Mononuclear cell (primary cell): ENCODE measurements around the gene TIMM21. TPM values are rescaled to one million over a fixed set of nuclear protein-coding genes. Genes with fewer than 3 reads are reported as not detected.
A peak's percentile ranks its signal among the peaks of the same experiment; 100 is the strongest.

Experiments used
- H3K27me3 ChIP-seq: 2 replicates; pipeline ENCODE4 v1.6.0; 2011; ENCODE audit warnings: low read length, control low read depth; ENCODE audit not compliant: insufficient read depth
- H3K4me1 ChIP-seq: 2 replicates; pipeline ENCODE4 v1.5.1; 2011; ENCODE audit warnings: mild to moderate bottlenecking, low read length, control low read depth; ENCODE audit not compliant: insufficient read depth
- H3K4me3 ChIP-seq: 2 replicates; pipeline ENCODE4 v1.5.1; 2011; ENCODE audit warnings: mild to moderate bottlenecking, low read length, moderate library complexity
- H3K9me3 ChIP-seq: 2 replicates; pipeline ENCODE4 v1.5.1; 2011; ENCODE audit warnings: low read depth, mild to moderate bottlenecking, control low read depth, low read length
- total RNA-seq: library from RNA; depleted of rRNA; stranded (reverse); fragments of >200 nt; gene quantifications from one replicate; pipeline ENCODE4 v1.2.3, GENCODE V29; 2012

TIMM21 gene
- total RNA-seq, 1 donor, result 10.0 TPM

- Histone ChIP-seq H3K4me1 (peaks cover 3% of the 10 kb centered on the region), H3K27me3 (no peaks in the 10 kb centered on the region), H3K9me3 (no peaks in the 10 kb centered on the region), H3K4me3 (no peak overlapping the region)
These were observed 10.3 kb upstream of the TIMM21 start for GRCh38 chr18:74137920-74138538.

- H3K9me3 ChIP-seq, result no peaks in the 10 kb centered on the region
- no peak overlapping the region for H3K4me3 ChIP-seq
- peaks cover 3% of the 10 kb centered on the region for H3K4me1 ChIP-seq
- H3K27me3 ChIP-seq, result no peaks in the 10 kb centered on the region
These were observed 8.9 kb upstream of the TIMM21 start for GRCh38 chr18:74139411-74139810.

- no peaks in the 10 kb centered on the region for H3K9me3 ChIP-seq
- peaks cover 3% of the 10 kb centered on the region for H3K4me1 ChIP-seq
- H3K4me3 ChIP-seq, result no peak overlapping the region
- H3K27me3 ChIP-seq, result no peaks in the 10 kb centered on the region
These were observed 8.4 kb upstream of the TIMM21 start for GRCh38 chr18:74139888-74140287.

GRCh38 chr18:74140582-74140981 lies 7.7 kb upstream of the TIMM21 start:
- H3K27me3 ChIP-seq, result no peaks in the 10 kb centered on the region

GRCh38 chr18:74141667-74142066 lies 6.7 kb upstream of the TIMM21 start:
- H3K4me3 ChIP-seq, result no peak overlapping the region
- H3K9me3 ChIP-seq, result no peaks in the 10 kb centered on the region
- no peaks in the 10 kb centered on the region for H3K27me3 ChIP-seq
- peaks cover 3% of the 10 kb centered on the region for H3K4me1 ChIP-seq

More at GRCh38 chr18:74140582-74140981, 7.7 kb upstream of the TIMM21 start:
- Histone ChIP-seq H3K4me1 (peaks cover 3% of the 10 kb centered on the region), H3K4me3 (no peak overlapping the region), H3K9me3 (no peaks in the 10 kb centered on the region)

- H3K4me1 ChIP-seq, result peaks cover 7% of the 10 kb centered on the region
- no peaks in the 10 kb centered on the region for H3K9me3 ChIP-seq
- no peaks in the 10 kb centered on the region for H3K27me3 ChIP-seq
- no peak overlapping the region for H3K4me3 ChIP-seq
These were observed 6.1 kb upstream of the TIMM21 start for GRCh38 chr18:74142252-74142651.

- H3K4me1 ChIP-seq, result peaks cover 17% of the 10 kb centered on the region
- H3K9me3 ChIP-seq, result no peaks in the 10 kb centered on the region
- no peak overlapping the region for H3K4me3 ChIP-seq
- H3K27me3 ChIP-seq, result no peaks in the 10 kb centered on the region
These were observed 1.6 kb upstream of the TIMM21 start for GRCh38 chr18:74146756-74147155.

- Histone ChIP-seq H3K4me1 (peaks cover 17% of the 10 kb centered on the region), H3K27me3 (no peaks in the 10 kb centered on the region), H3K4me3 (peak overlapping the region; percentile 96), H3K9me3 (no peaks in the 10 kb centered on the region)
These were observed 888 bp upstream of the TIMM21 start for GRCh38 chr18:74147491-74147778.

GRCh38 chr18:74148543-74149070 lies 284 bp downstream of the TIMM21 start:
- no peaks in the 10 kb centered on the region for H3K9me3 ChIP-seq
- H3K4me3 ChIP-seq, result peak overlapping the region; percentile 96
- no peaks in the 10 kb centered on the region for H3K27me3 ChIP-seq
- H3K4me1 ChIP-seq, result peaks cover 17% of the 10 kb centered on the region

GRCh38 chr18:74149878-74150277 lies 1.6 kb downstream of the TIMM21 start:
- Histone ChIP-seq H3K27me3 (no peaks in the 10 kb centered on the region), H3K4me1 (peaks cover 17% of the 10 kb centered on the region), H3K4me3 (no peak overlapping the region), H3K9me3 (no peaks in the 10 kb centered on the region)

GRCh38 chr18:74152270-74152669 lies 3.9 kb downstream of the TIMM21 start:
- Histone ChIP-seq H3K4me3 (no peak overlapping the region), H3K9me3 (no peaks in the 10 kb centered on the region), H3K27me3 (no peaks in the 10 kb centered on the region), H3K4me1 (peaks cover 13% of the 10 kb centered on the region)

- no peak overlapping the region for H3K4me3 ChIP-seq
- H3K27me3 ChIP-seq, result no peaks in the 10 kb centered on the region
- H3K9me3 ChIP-seq, result no peaks in the 10 kb centered on the region
- H3K4me1 ChIP-seq, result peaks cover 11% of the 10 kb centered on the region
These were observed 4.5 kb downstream of the TIMM21 start for GRCh38 chr18:74152857-74153256.

- no peaks in the 10 kb centered on the region for H3K27me3 ChIP-seq
- peaks cover 11% of the 10 kb centered on the region for H3K4me1 ChIP-seq
- H3K9me3 ChIP-seq, result no peaks in the 10 kb centered on the region
- H3K4me3 ChIP-seq, result no peak overlapping the region
These were observed 5.1 kb downstream of the TIMM21 start for GRCh38 chr18:74153377-74153776.

GRCh38 chr18:74153793-74154192 lies 5.5 kb downstream of the TIMM21 start:
- peaks cover 8% of the 10 kb centered on the region for H3K4me1 ChIP-seq
- no peaks in the 10 kb centered on the region for H3K9me3 ChIP-seq
- no peaks in the 10 kb centered on the region for H3K27me3 ChIP-seq
- H3K4me3 ChIP-seq, result no peak overlapping the region

- no peak overlapping the region for H3K4me3 ChIP-seq
- no peaks in the 10 kb centered on the region for H3K9me3 ChIP-seq
These were observed 6.4 kb downstream of the TIMM21 start for GRCh38 chr18:74154716-74155115.

GRCh38 chr18:74155276-74155675 lies 7.0 kb downstream of the TIMM21 start:
- Histone ChIP-seq H3K27me3 (no peaks in the 10 kb centered on the region), H3K9me3 (no peaks in the 10 kb centered on the region), H3K4me3 (no peak overlapping the region), H3K4me1 (no peaks in the 10 kb centered on the region)

More at GRCh38 chr18:74154716-74155115, 6.4 kb downstream of the TIMM21 start:
- H3K27me3 ChIP-seq, result no peaks in the 10 kb centered on the region
- peaks cover 2% of the 10 kb centered on the region for H3K4me1 ChIP-seq
